GM12872 (cell line): Measurements from ENCODE around the gene MTIF3.

Experiments used
- TF ChIP-seq, protein P1 (sequence below): IDR thresholded peaks from 3 replicates; pipeline ENCODE4 v1.5.1; 2011; ENCODE audit warnings: low read depth, mild to moderate bottlenecking, low read length, moderate library complexity; ENCODE audit not compliant: insufficient read depth

The MTIF3 gene

GRCh38 chr13:27450921-27451471 is 632 bp upstream of the MTIF3 start:
- TF ChIP-seq, protein P1, sequence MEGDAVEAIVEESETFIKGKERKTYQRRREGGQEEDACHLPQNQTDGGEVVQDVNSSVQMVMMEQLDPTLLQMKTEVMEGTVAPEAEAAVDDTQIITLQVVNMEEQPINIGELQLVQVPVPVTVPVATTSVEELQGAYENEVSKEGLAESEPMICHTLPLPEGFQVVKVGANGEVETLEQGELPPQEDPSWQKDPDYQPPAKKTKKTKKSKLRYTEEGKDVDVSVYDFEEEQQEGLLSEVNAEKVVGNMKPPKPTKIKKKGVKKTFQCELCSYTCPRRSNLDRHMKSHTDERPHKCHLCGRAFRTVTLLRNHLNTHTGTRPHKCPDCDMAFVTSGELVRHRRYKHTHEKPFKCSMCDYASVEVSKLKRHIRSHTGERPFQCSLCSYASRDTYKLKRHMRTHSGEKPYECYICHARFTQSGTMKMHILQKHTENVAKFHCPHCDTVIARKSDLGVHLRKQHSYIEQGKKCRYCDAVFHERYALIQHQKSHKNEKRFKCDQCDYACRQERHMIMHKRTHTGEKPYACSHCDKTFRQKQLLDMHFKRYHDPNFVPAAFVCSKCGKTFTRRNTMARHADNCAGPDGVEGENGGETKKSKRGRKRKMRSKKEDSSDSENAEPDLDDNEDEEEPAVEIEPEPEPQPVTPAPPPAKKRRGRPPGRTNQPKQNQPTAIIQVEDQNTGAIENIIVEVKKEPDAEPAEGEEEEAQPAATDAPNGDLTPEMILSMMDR = no peak

DNA sequence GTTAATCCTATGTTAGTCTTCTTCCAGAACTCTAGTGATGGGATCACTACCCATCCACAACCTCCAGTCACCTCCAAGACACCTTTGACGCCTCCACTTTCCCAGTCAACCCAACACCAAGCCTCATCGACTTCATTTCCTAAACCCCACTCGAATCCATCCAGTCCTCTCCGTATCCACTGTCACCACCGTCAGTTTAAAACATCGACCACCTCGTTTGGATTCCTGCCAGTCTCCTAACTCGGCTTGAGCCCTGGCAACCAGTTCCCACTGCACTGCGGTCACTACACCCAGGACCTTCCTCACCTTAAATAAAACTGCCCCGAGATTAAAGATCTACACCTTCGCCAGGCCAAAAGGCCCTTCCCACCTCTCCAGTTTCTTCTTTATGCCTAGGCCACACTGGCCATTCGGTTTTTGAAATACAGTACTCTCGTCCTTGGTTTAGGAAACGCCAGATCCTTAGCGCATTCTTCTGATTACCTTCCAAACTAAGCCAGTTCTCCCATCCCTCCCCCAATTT is 1.2 kb downstream of the MTIF3 start:
- TF ChIP-seq, protein P1 = no peak

DNA sequence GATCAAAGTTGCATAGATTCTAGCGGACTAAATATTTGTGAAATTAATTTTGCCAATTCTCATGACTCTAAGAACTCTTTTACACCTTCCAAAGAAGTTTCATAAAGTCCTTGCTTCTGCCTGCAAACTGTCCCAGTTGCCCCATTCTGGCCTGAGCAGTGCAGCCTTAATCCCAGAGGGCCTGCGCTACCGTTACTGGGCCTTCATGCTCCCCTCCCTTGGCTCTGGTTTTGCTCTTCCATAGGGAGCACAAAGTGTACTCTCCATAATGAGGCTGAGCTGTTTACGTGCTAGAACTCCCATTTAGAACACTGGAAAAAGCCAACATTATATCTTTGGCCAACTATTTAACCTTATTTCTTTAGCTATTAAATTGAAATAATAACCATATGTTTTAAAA is 2.1 kb downstream of the MTIF3 start:
- TF ChIP-seq, protein P1 = no peak

GRCh38 chr13:27446986-27447583 is 3.3 kb downstream of the MTIF3 start:
- TF ChIP-seq, protein P1 = no peak

- TF ChIP-seq, protein P1 = no peak
Measured at GRCh38 chr13:27442797-27443196, 7.6 kb downstream of the MTIF3 start.

DNA sequence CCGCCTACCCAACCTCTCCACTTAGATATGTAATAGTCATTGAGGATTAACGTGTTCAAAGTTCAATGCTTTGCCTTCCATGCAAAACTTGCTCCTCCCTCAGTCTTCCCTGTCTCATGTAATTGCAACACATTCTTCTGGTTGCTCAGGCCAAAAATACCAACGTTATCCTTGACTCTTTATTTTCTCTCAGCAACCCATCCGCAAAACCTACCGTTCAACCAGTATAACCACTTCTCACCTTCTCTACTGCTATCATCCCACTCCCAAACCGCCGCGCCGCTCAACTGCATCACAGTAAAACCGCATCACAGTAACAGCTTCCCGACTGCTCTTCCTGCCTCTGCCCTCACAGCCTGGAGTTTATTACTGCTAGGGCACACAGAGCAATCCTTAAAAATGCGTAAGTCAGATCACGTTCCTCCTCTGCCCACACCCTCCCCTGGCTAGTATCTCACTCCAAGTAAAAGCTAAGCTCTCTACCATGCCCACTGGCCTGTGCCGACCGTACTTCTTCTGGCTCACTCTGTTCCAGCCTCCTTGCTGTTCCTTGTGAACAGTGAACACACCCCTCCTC is 8.2 kb downstream of the MTIF3 start:
- TF ChIP-seq, protein P1 = no peak

GRCh38 chr13:27440408-27440807 is 10.0 kb downstream of the MTIF3 start:
- TF ChIP-seq, protein P1 = no peak
